Ascending aorta (tissue), 2 donors: Measurements from ENCODE around the gene CLEC3B. TPM values are rescaled to one million over a fixed set of nuclear protein-coding genes. Genes with fewer than 3 reads are reported as not detected.
"Not testable (repeated sequence)": the region's sequence is repeated elsewhere in the genome, so short reads cannot be mapped to it uniquely, and the experiment has no call there.

Experiments
- DNase-seq, 2 donors: peaks; one replicate each; pipeline ENCODE4 v3.0.0-alpha.2; 2019; ENCODE audit warnings: low spot score in 2 of 2
- H3K27ac ChIP-seq, 2 donors: fragments of 200-600 bp; sonication (generic); one replicate each; pipeline ENCODE4 v1.5.1; 2016 to 2017; ENCODE audit warnings: mild to moderate bottlenecking in 1 of 2
- H3K27me3 ChIP-seq: fragments of 200-600 bp; sonication (generic); one replicate; pipeline ENCODE4 v1.5.1; 2017
- H3K36me3 ChIP-seq, 2 donors: fragments of 200-600 bp; sonication (generic); one replicate each; pipeline ENCODE4 v1.5.1; 2016
- H3K4me1 ChIP-seq, 2 donors: fragments of 200-600 bp; sonication (generic); one replicate each; pipeline ENCODE4 v1.5.1; 2016 to 2017; ENCODE audit warnings: mild to moderate bottlenecking in 1 of 2
- H3K4me3 ChIP-seq, 2 donors: fragments of 200-600 bp; sonication (generic); one replicate each; pipeline ENCODE4 v1.5.1; 2016 to 2017; ENCODE audit warnings: mild to moderate bottlenecking in 1 of 2
- H3K9me3 ChIP-seq, 2 donors: fragments of 200-600 bp; sonication (generic); one replicate each; pipeline ENCODE4 v1.5.1; 2016
- intact Hi-C: fragments of 100-400 bp; cut with DNase I; formaldehyde crosslinking; loops from one replicate; pipeline ENCODE4 v1.15.1; 2023
- total RNA-seq: library from RNA; depleted of rRNA; stranded (reverse); fragments of >200 nt; gene quantifications from one replicate; pipeline ENCODE4 v1.1.0, GENCODE V29; 2016
- TF ChIP-seq, protein P1 (sequence below), 3 experiments: fragments of 200-600 bp in 2 of 3; fragments of 450-650 bp in 1 of 3; sonication (generic) in 2 of 3; IDR thresholded peaks; one replicate each; pipeline ENCODE4 v1.5.1; 2016 to 2019; ENCODE audit warnings: antibody characterized with exemption in 3 of 3, mild to moderate bottlenecking in 1 of 3, moderate library complexity in 1 of 3

CLEC3B gene
- total RNA-seq, 1 donor from 2014 or later: 130 TPM

DNA sequence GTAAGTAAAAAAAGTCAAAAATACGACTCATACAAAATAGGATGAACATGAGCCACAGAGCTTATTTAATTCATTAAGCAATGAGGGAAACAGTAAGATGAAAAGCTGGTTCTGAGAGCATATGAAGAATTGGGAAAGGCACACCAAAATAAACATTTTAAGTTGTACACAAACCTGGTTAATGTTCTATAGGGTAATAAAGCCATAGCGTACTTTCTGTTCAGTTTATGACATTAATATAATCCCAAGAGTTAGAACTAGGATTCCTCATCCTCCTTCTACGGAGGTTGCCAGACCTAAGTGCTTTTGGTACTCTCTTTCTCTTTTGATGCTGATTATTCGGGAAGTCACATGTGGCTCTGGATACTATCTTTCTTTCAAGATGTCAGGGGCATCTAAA lies 41.4 kb downstream of the CLEC3B start:
- Histone ChIP-seq H3K36me3 (no peaks in the 10 kb centered on the region), H3K4me1 (no peaks in the 10 kb centered on the region), H3K27ac (no peak overlapping the region), H3K9me3 (no peaks in the 10 kb centered on the region), H3K4me3 (no peak overlapping the region), H3K27me3 (no peaks in the 10 kb centered on the region)
- DNase-seq: no peak
- intact Hi-C loops: no loop called here
- TF ChIP-seq, protein P1, sequence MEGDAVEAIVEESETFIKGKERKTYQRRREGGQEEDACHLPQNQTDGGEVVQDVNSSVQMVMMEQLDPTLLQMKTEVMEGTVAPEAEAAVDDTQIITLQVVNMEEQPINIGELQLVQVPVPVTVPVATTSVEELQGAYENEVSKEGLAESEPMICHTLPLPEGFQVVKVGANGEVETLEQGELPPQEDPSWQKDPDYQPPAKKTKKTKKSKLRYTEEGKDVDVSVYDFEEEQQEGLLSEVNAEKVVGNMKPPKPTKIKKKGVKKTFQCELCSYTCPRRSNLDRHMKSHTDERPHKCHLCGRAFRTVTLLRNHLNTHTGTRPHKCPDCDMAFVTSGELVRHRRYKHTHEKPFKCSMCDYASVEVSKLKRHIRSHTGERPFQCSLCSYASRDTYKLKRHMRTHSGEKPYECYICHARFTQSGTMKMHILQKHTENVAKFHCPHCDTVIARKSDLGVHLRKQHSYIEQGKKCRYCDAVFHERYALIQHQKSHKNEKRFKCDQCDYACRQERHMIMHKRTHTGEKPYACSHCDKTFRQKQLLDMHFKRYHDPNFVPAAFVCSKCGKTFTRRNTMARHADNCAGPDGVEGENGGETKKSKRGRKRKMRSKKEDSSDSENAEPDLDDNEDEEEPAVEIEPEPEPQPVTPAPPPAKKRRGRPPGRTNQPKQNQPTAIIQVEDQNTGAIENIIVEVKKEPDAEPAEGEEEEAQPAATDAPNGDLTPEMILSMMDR (IDR thresholded peaks at IDR 0.05): no peak

DNA sequence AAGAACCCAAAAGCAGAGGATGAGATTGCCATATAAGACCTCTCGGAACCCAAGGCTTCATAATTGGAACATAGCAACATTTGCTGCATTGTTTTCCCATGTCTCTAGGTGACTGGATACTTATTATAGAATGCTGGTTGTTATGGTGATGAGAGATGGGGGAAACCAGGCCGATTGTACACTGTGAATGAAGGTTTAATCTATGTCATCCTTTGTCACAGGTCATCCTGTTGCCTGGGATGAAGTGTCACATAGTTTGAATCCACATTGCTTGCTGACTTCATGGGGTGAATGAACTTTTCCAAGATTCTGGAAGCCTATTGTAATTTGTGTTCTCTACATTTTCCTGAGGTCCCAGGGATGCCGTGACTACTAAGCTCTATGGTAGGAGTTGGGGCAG lies 41.8 kb downstream of the CLEC3B start:
- Histone ChIP-seq H3K4me1 (no peaks in the 10 kb centered on the region), H3K4me3 (no peak overlapping the region), H3K9me3 (no peaks in the 10 kb centered on the region), H3K27ac (no peak overlapping the region), H3K36me3 (no peaks in the 10 kb centered on the region), H3K27me3 (no peaks in the 10 kb centered on the region)
- TF ChIP-seq, protein P1 (IDR thresholded peaks at IDR 0.05): no peak
- DNase-seq: no peak
- intact Hi-C loops: no loop called here

DNA sequence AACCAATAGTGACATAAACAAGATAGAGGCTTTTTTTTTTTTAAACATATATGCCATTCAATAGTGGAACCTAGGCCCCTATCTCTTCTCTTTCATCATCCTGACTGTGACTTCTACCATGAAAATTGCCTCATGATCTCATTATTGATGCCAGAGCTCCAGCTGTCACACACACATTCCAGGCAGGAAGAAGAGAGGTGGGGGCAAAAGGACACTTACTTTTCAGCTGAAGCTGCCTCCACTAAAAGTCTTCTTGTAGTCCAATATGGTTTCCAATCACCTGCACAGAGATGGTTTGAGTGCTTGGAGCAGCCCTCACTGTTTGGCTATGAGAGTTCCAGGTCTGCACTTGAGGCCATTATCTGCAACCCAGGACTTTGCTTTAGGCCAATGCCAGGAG lies 45.0 kb downstream of the CLEC3B start:
- Histone ChIP-seq H3K36me3 (no peaks in the 10 kb centered on the region), H3K27me3 (no peaks in the 10 kb centered on the region), H3K9me3 (no peaks in the 10 kb centered on the region), H3K4me1 (no peaks in the 10 kb centered on the region), H3K4me3 (no peak overlapping the region), H3K27ac (no peak overlapping the region)
- DNase-seq: no peak
- TF ChIP-seq, protein P1 (IDR thresholded peaks at IDR 0.05): no peak
- intact Hi-C loops: no loop called here

DNA sequence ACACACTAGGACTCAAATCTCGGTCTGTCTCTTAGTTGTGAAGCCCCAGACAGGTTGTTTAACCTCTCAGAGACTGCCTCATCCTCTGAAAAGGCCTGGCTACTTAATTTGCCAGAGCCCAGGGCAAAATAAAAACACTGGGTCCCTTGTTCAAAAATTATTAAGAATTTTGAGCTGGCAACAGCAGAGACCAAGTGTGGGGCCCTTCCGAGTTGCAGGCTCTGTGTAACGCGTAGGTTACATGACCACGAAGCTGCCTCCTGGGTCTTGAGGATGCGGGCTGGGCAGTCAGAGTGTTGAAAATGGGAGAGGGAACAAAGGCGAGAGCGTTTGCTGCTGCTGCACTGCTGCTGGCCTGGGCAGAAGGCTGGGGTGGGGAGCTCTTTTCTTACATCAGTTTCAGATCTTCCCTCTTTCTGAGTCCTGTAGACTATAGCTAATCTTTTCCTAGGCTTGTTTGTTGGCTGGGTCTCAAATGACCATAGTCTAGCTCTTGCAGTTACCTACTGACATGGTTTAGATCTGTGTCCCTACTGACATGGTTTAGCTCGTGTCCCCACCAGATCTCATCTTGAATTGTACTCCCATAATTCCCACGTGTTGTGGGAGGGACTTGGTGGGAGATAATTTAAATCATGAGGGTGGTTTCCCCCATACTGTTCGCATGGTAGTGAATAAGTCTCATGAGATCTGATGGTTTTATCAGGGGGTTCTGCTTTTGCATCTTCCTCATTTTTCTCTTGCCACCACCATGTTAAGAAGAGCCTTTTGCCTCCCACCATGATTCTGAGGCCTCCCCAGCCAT lies 49.9 kb downstream of the CLEC3B start:
- intact Hi-C loops: no loop called here
- no peak for DNase-seq
- Histone ChIP-seq H3K9me3 (no peaks in the 10 kb centered on the region), H3K27me3 (no peaks in the 10 kb centered on the region), H3K4me3 (no peak overlapping the region), H3K4me1 (no peaks in the 10 kb centered on the region), H3K27ac (no peak overlapping the region), H3K36me3 (no peaks in the 10 kb centered on the region)
- TF ChIP-seq, protein P1 (IDR thresholded peaks at IDR 0.05): no peak

DNA sequence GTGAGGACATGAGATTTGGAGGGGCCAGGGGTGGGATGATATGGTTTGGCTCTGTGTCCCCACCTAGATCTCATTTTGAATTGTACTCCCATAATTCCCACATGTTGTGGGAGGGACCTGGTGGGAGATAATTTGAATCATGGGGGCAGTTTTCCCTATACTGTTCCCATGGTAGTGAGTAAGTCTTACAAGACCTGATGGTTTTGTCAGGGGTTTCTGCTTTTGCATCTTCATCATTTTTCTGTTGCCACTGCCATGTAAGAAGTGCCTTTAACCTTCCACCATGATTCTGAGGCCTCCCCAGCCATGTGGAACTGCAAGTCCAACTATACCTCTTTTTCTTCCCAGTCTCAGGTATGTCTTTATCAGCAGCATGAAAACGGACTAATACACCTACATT lies 52.2 kb downstream of the CLEC3B start:
- H3K4me3 ChIP-seq, H3K27ac ChIP-seq, DNase-seq, intact Hi-C loops, H3K9me3 ChIP-seq, H3K36me3 ChIP-seq, H3K4me1 ChIP-seq, H3K27me3 ChIP-seq: not testable (repeated sequence)

DNA sequence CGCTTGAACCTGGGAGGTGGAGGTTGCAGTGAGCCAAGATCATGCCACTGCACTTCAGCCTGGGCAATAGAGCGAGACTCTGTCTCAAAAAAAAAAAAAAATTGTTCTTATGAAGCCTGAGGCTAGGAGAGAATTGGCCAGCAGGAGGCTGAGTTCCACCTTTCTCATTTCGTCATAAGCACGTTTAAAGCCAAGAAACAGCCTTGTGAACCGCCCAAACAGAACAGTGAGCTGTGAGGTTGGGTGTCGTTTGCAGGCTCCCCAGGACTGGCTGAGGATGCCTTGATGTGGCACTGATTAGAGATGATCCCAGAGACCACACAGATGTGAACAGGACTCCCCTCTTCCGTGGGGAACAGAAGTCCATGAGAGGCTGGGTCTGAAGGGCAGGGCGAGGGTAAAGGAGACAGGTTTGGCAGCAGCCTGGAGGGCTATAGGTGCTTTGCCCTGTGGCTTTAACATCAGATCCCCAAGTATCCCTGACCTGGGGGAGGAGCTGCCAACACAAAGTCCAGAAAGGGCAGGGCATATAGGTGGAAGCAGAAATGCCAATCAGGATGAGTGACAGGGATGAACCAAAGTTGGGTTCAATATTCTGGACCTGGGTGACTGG lies 52.9 kb downstream of the CLEC3B start:
- Histone ChIP-seq H3K4me3 (no peak overlapping the region), H3K36me3 (no peaks in the 10 kb centered on the region), H3K27ac (no peak overlapping the region), H3K27me3 (no peaks in the 10 kb centered on the region), H3K4me1 (no peaks in the 10 kb centered on the region), H3K9me3 (no peaks in the 10 kb centered on the region)
- TF ChIP-seq, protein P1 (IDR thresholded peaks at IDR 0.05): no peak
- intact Hi-C loops: no loop called here
- DNase-seq: no peak
